ENCODE data around the gene ILK.

The ILK gene

GRCh38 chr11:6574816-6575715, 28.5 kb upstream of the ILK start:
- H3K4me3 ChIP-seq (ENCODE audit: low read depth, low read length, poor library complexity, severe bottlenecking), result no peak overlapping the region
- H3K4me1 ChIP-seq (ENCODE audit: insufficient read depth, low read length, severe bottlenecking), result no peaks in the 10 kb centered on the region
- no peaks in the 10 kb centered on the region for H3F3A ChIP-seq (ENCODE audit: insufficient read depth, low read length)
- TF ChIP-seq CTCF (IDR thresholded peaks at IDR 0.05; ENCODE audit: low read length) (no peak), EZH2 (IDR thresholded peaks at IDR 0.05; ENCODE audit: borderline replicate concordance, low read length) (no peak)
- no peak overlapping the region for H3K9ac ChIP-seq (ENCODE audit: low read length)
- no peaks in the 10 kb centered on the region for H3K36me3 ChIP-seq (ENCODE audit: insufficient read depth, low read length)
- no peak overlapping the region for H2AFZ ChIP-seq (ENCODE audit: low read length)
- H3K79me2 ChIP-seq (ENCODE audit: insufficient read depth, low read length), result no peaks in the 10 kb centered on the region
- H3K9me2 ChIP-seq (ENCODE audit: low read depth, low read length), result no peaks in the 10 kb centered on the region
- no peak overlapping the region for H3K4me2 ChIP-seq (ENCODE audit: low read length)
- H3K9me3 ChIP-seq (ENCODE audit: low read length), result no peaks in the 10 kb centered on the region
- no peak overlapping the region for H3K27ac ChIP-seq (ENCODE audit: low read depth, low read length, poor library complexity, severe bottlenecking)
- no peaks in the 10 kb centered on the region for H3K27me3 ChIP-seq (ENCODE audit: insufficient read depth, low read length)
- no peaks in the 10 kb centered on the region for H4K20me1 ChIP-seq (ENCODE audit: insufficient read depth, low read length)

GRCh38 chr11:6576471-6577373, 26.9 kb upstream of the ILK start:
- H3K9me2 ChIP-seq (ENCODE audit: low read depth, low read length), result no peaks in the 10 kb centered on the region
- H3F3A ChIP-seq (ENCODE audit: insufficient read depth, low read length), result no peaks in the 10 kb centered on the region
- H3K9ac ChIP-seq (ENCODE audit: low read length), result no peak overlapping the region
- no peak overlapping the region for H3K4me2 ChIP-seq (ENCODE audit: low read length)
- H3K4me1 ChIP-seq (ENCODE audit: insufficient read depth, low read length, severe bottlenecking), result no peaks in the 10 kb centered on the region
- no peaks in the 10 kb centered on the region for H4K20me1 ChIP-seq (ENCODE audit: insufficient read depth, low read length)
- H3K36me3 ChIP-seq (ENCODE audit: insufficient read depth, low read length), result no peaks in the 10 kb centered on the region
- no peaks in the 10 kb centered on the region for H3K9me3 ChIP-seq (ENCODE audit: low read length)
- no peaks in the 10 kb centered on the region for H3K79me2 ChIP-seq (ENCODE audit: insufficient read depth, low read length)
- no peaks in the 10 kb centered on the region for H3K27me3 ChIP-seq (ENCODE audit: insufficient read depth, low read length)
- no peak overlapping the region for H3K4me3 ChIP-seq (ENCODE audit: low read depth, low read length, poor library complexity, severe bottlenecking)
- H3K27ac ChIP-seq (ENCODE audit: low read depth, low read length, poor library complexity, severe bottlenecking), result no peak overlapping the region
- H2AFZ ChIP-seq (ENCODE audit: low read length), result no peak overlapping the region
- TF ChIP-seq EZH2 (IDR thresholded peaks at IDR 0.05; ENCODE audit: borderline replicate concordance, low read length), result no peak
- TF ChIP-seq CTCF (IDR thresholded peaks at IDR 0.05; ENCODE audit: low read length), result no peak

- Histone ChIP-seq H2AFZ (ENCODE audit: low read length) (no peak overlapping the region), H3F3A (ENCODE audit: insufficient read depth, low read length) (no peaks in the 10 kb centered on the region), H3K9ac (ENCODE audit: low read length) (no peak overlapping the region), H3K4me1 (ENCODE audit: insufficient read depth, low read length, severe bottlenecking) (no peaks in the 10 kb centered on the region), H3K27me3 (ENCODE audit: insufficient read depth, low read length) (no peaks in the 10 kb centered on the region), H3K79me2 (ENCODE audit: insufficient read depth, low read length) (no peaks in the 10 kb centered on the region), H3K27ac (ENCODE audit: low read depth, low read length, poor library complexity, severe bottlenecking) (no peak overlapping the region), H3K4me3 (ENCODE audit: low read depth, low read length, poor library complexity, severe bottlenecking) (no peak overlapping the region), H4K20me1 (ENCODE audit: insufficient read depth, low read length) (no peaks in the 10 kb centered on the region), H3K9me3 (ENCODE audit: low read length) (no peaks in the 10 kb centered on the region), H3K9me2 (ENCODE audit: low read depth, low read length) (no peaks in the 10 kb centered on the region), H3K36me3 (ENCODE audit: insufficient read depth, low read length) (no peaks in the 10 kb centered on the region), H3K4me2 (ENCODE audit: low read length) (no peak overlapping the region)
- no peak for TF ChIP-seq EZH2 (IDR thresholded peaks at IDR 0.05; ENCODE audit: borderline replicate concordance, low read length)
- no peak for TF ChIP-seq CTCF (IDR thresholded peaks at IDR 0.05; ENCODE audit: low read length)
Observed at GRCh38 chr11:6578134-6578533, 25.4 kb upstream of the ILK start.
